ENCODE measurements around the gene RPL29.

RPL29 gene

GRCh38 chr3:52022323-52023100, 26.8 kb upstream of the RPL29 start:
- Histone ChIP-seq H3K9me2 (ENCODE audit: low read depth, low read length) (no peaks in the 10 kb centered on the region), H3K4me2 (ENCODE audit: low read length) (no peak overlapping the region), H3K36me3 (ENCODE audit: insufficient read depth, low read length) (no peaks in the 10 kb centered on the region), H3K9me3 (ENCODE audit: low read length) (no peaks in the 10 kb centered on the region), H3K27ac (ENCODE audit: low read depth, low read length, poor library complexity, severe bottlenecking) (no peak overlapping the region), H3K9ac (ENCODE audit: low read length) (no peak overlapping the region), H4K20me1 (ENCODE audit: insufficient read depth, low read length) (no peaks in the 10 kb centered on the region), H3K4me3 (ENCODE audit: low read depth, low read length, poor library complexity, severe bottlenecking) (no peak overlapping the region), H3K4me1 (ENCODE audit: insufficient read depth, low read length, severe bottlenecking) (no peaks in the 10 kb centered on the region), H2AFZ (ENCODE audit: low read length) (no peak overlapping the region), H3K79me2 (ENCODE audit: insufficient read depth, low read length) (no peaks in the 10 kb centered on the region), H3F3A (ENCODE audit: insufficient read depth, low read length) (no peaks in the 10 kb centered on the region), H3K27me3 (ENCODE audit: insufficient read depth, low read length) (no peaks in the 10 kb centered on the region)
- TF ChIP-seq EZH2 (IDR thresholded peaks at IDR 0.05; ENCODE audit: borderline replicate concordance, low read length) (no peak), CTCF (IDR thresholded peaks at IDR 0.05; ENCODE audit: low read length) (no peak)

GRCh38 chr3:52021489-52022268, 26.0 kb upstream of the RPL29 start:
- Histone ChIP-seq H3F3A (ENCODE audit: insufficient read depth, low read length) (no peaks in the 10 kb centered on the region), H2AFZ (ENCODE audit: low read length) (no peak overlapping the region), H3K9me3 (ENCODE audit: low read length) (no peaks in the 10 kb centered on the region), H3K9ac (ENCODE audit: low read length) (no peak overlapping the region), H3K36me3 (ENCODE audit: insufficient read depth, low read length) (no peaks in the 10 kb centered on the region), H3K9me2 (ENCODE audit: low read depth, low read length) (no peaks in the 10 kb centered on the region), H3K4me1 (ENCODE audit: insufficient read depth, low read length, severe bottlenecking) (no peaks in the 10 kb centered on the region), H3K4me3 (ENCODE audit: low read depth, low read length, poor library complexity, severe bottlenecking) (no peak overlapping the region), H4K20me1 (ENCODE audit: insufficient read depth, low read length) (no peaks in the 10 kb centered on the region), H3K27me3 (ENCODE audit: insufficient read depth, low read length) (no peaks in the 10 kb centered on the region), H3K27ac (ENCODE audit: low read depth, low read length, poor library complexity, severe bottlenecking) (no peak overlapping the region), H3K4me2 (ENCODE audit: low read length) (no peak overlapping the region), H3K79me2 (ENCODE audit: insufficient read depth, low read length) (no peaks in the 10 kb centered on the region)
- TF ChIP-seq EZH2 (IDR thresholded peaks at IDR 0.05; ENCODE audit: borderline replicate concordance, low read length) (no peak), CTCF (IDR thresholded peaks at IDR 0.05; ENCODE audit: low read length) (no peak)

GRCh38 chr3:52020796-52021195, 25.1 kb upstream of the RPL29 start:
- no peaks in the 10 kb centered on the region for H3K27me3 ChIP-seq (ENCODE audit: insufficient read depth, low read length)
- H3F3A ChIP-seq (ENCODE audit: insufficient read depth, low read length), result no peaks in the 10 kb centered on the region
- no peak overlapping the region for H3K9ac ChIP-seq (ENCODE audit: low read length)
- no peak overlapping the region for H2AFZ ChIP-seq (ENCODE audit: low read length)
- H4K20me1 ChIP-seq (ENCODE audit: insufficient read depth, low read length), result no peaks in the 10 kb centered on the region
- TF ChIP-seq CTCF (IDR thresholded peaks at IDR 0.05; ENCODE audit: low read length), result no peak
- no peaks in the 10 kb centered on the region for H3K79me2 ChIP-seq (ENCODE audit: insufficient read depth, low read length)
- H3K27ac ChIP-seq (ENCODE audit: low read depth, low read length, poor library complexity, severe bottlenecking), result no peak overlapping the region
- H3K9me2 ChIP-seq (ENCODE audit: low read depth, low read length), result no peaks in the 10 kb centered on the region
- no peaks in the 10 kb centered on the region for H3K9me3 ChIP-seq (ENCODE audit: low read length)
- H3K36me3 ChIP-seq (ENCODE audit: insufficient read depth, low read length), result no peaks in the 10 kb centered on the region
- H3K4me3 ChIP-seq (ENCODE audit: low read depth, low read length, poor library complexity, severe bottlenecking), result no peak overlapping the region
- H3K4me1 ChIP-seq (ENCODE audit: insufficient read depth, low read length, severe bottlenecking), result no peaks in the 10 kb centered on the region
- no peak overlapping the region for H3K4me2 ChIP-seq (ENCODE audit: low read length)
